ENCODE data around the gene RPS6KA3.
A peak's percentile ranks its signal among the peaks of the same experiment; 100 is the strongest.
"Not testable (repeated sequence)": the region's sequence is repeated elsewhere in the genome, so short reads cannot be mapped to it uniquely, and the experiment has no call there.

The RPS6KA3 gene

GRCh38 chrX:20151689-20152088, 115.0 kb downstream of the RPS6KA3 start:
- ATAC-seq: no peak
- Mint-ChIP-seq H3K27ac (peak overlapping the region; percentile 43), H3K4me1 (no peaks in the 10 kb centered on the region), H3K9me3 (no peaks in the 10 kb centered on the region), H3K4me3 (no peak overlapping the region), H3K36me3 (peaks cover 67% of the 10 kb centered on the region)
- no peak for DNase-seq (ENCODE audit: low spot score in 2 of 2)

- no peak overlapping the region for H3K27ac Mint-ChIP-seq
- H3K36me3 Mint-ChIP-seq: peaks cover 50% of the 10 kb centered on the region
- no peak overlapping the region for H3K4me3 Mint-ChIP-seq
- no peak for ATAC-seq
- DNase-seq (ENCODE audit: low spot score in 2 of 2): no peak
- H3K9me3 Mint-ChIP-seq: no peaks in the 10 kb centered on the region
- H3K4me1 Mint-ChIP-seq: peaks cover 8% of the 10 kb centered on the region
Observed at GRCh38 chrX:20149326-20149725, 117.4 kb downstream of the RPS6KA3 start.

GRCh38 chrX:20147561-20147960, 119.1 kb downstream of the RPS6KA3 start:
- DNase-seq (ENCODE audit: low spot score in 2 of 2) (no peak), ATAC-seq (no peak)
- H3K27ac Mint-ChIP-seq: no peak overlapping the region
- H3K36me3 Mint-ChIP-seq: peaks cover 32% of the 10 kb centered on the region
- no peak overlapping the region for H3K4me3 Mint-ChIP-seq
- H3K9me3 Mint-ChIP-seq: no peaks in the 10 kb centered on the region
- H3K4me1 Mint-ChIP-seq: peaks cover 8% of the 10 kb centered on the region

- peak; percentile 40 for ATAC-seq
- Mint-ChIP-seq H3K9me3 (no peaks in the 10 kb centered on the region), H3K4me3 (no peak overlapping the region), H3K27ac (peak overlapping the region; percentile 63), H3K36me3 (peaks cover 23% of the 10 kb centered on the region), H3K4me1 (peaks cover 14% of the 10 kb centered on the region)
- DNase-seq (ENCODE audit: low spot score in 2 of 2): no peak
Observed at GRCh38 chrX:20144491-20144890, 122.2 kb downstream of the RPS6KA3 start.

GRCh38 chrX:20143561-20143960, 123.1 kb downstream of the RPS6KA3 start:
- Mint-ChIP-seq H3K27ac (no peak overlapping the region), H3K4me1 (peaks cover 21% of the 10 kb centered on the region), H3K4me3 (no peak overlapping the region), H3K9me3 (no peaks in the 10 kb centered on the region), H3K36me3 (peaks cover 32% of the 10 kb centered on the region)
- no peak for DNase-seq (ENCODE audit: low spot score in 2 of 2)
- ATAC-seq: no peak

- no peak for ATAC-seq
- H3K27ac Mint-ChIP-seq: peak overlapping the region; percentile 14
- H3K4me1 Mint-ChIP-seq: peaks cover 21% of the 10 kb centered on the region
- H3K9me3 Mint-ChIP-seq: no peaks in the 10 kb centered on the region
- peak overlapping the region; percentile 77 for H3K4me3 Mint-ChIP-seq
- DNase-seq (ENCODE audit: low spot score in 2 of 2): no peak
- peaks cover 35% of the 10 kb centered on the region for H3K36me3 Mint-ChIP-seq
Observed at GRCh38 chrX:20143111-20143510, 123.6 kb downstream of the RPS6KA3 start.

GRCh38 chrX:20141281-20142220, 125.2 kb downstream of the RPS6KA3 start, which contains the start of gene EIF1AX:
Gene EIF1AX, minus strand, starts transcription at chrX:20141838. Its CDS starts 198 bp downstream, at chrX:20141640.
- H3K4me3 Mint-ChIP-seq: peak within 1 kb of the TSS; percentile 77
- H3K4me1 Mint-ChIP-seq: peaks cover 24% of the 10 kb centered on the region
- H3K36me3 Mint-ChIP-seq: peaks cover 45% of the 10 kb centered on the region
- no peaks in the 10 kb centered on the region for H3K9me3 Mint-ChIP-seq
- DNase-seq (ENCODE audit: low spot score in 2 of 2) (peak; percentile 75 to 94), ATAC-seq (peak; percentile 99)
- peak within 1 kb of the TSS; percentile 84 for H3K27ac Mint-ChIP-seq

- Mint-ChIP-seq H3K9me3 (no peaks in the 10 kb centered on the region), H3K27ac (no peak overlapping the region)
Observed at GRCh38 chrX:20140420-20140819, 126.3 kb downstream of the RPS6KA3 start.

GRCh38 chrX:20139966-20140365, 126.7 kb downstream of the RPS6KA3 start:
- peak overlapping the region; percentile 77 for H3K4me3 Mint-ChIP-seq
- H3K36me3 Mint-ChIP-seq: peaks cover 59% of the 10 kb centered on the region
- no peaks in the 10 kb centered on the region for H3K9me3 Mint-ChIP-seq
- H3K4me1 Mint-ChIP-seq: peaks cover 30% of the 10 kb centered on the region
- H3K27ac Mint-ChIP-seq: peak overlapping the region; percentile 32
- no peak for DNase-seq (ENCODE audit: low spot score in 2 of 2)
- ATAC-seq: no peak

More at GRCh38 chrX:20140420-20140819, 126.3 kb downstream of the RPS6KA3 start:
- H3K4me3 Mint-ChIP-seq: peak overlapping the region; percentile 77
- DNase-seq (ENCODE audit: low spot score in 2 of 2): no peak
- H3K4me1 Mint-ChIP-seq: peaks cover 32% of the 10 kb centered on the region
- peaks cover 57% of the 10 kb centered on the region for H3K36me3 Mint-ChIP-seq
- ATAC-seq: no peak

- no peak for ATAC-seq
- no peak overlapping the region for H3K4me3 Mint-ChIP-seq
- H3K4me1 Mint-ChIP-seq: peaks cover 24% of the 10 kb centered on the region
- H3K36me3 Mint-ChIP-seq: peaks cover 95% of the 10 kb centered on the region
- no peak for DNase-seq (ENCODE audit: low spot score in 2 of 2)
- peak overlapping the region; percentile 63 for H3K27ac Mint-ChIP-seq
- no peaks in the 10 kb centered on the region for H3K9me3 Mint-ChIP-seq
Observed at GRCh38 chrX:20135944-20136343, 130.8 kb downstream of the RPS6KA3 start.

- Mint-ChIP-seq H3K4me3 (no peak overlapping the region), H3K36me3 (peaks cover 96% of the 10 kb centered on the region), H3K9me3 (no peaks in the 10 kb centered on the region), H3K27ac (no peak overlapping the region), H3K4me1 (peaks cover 11% of the 10 kb centered on the region)
- ATAC-seq: no peak
- DNase-seq (ENCODE audit: low spot score in 2 of 2): no peak
Observed at GRCh38 chrX:20132666-20133065, 134.0 kb downstream of the RPS6KA3 start.

- Mint-ChIP-seq H3K4me3 (no peak overlapping the region), H3K36me3 (peaks cover 77% of the 10 kb centered on the region), H3K27ac (no peak overlapping the region), H3K4me1 (no peaks in the 10 kb centered on the region), H3K9me3 (no peaks in the 10 kb centered on the region)
- no peak for DNase-seq (ENCODE audit: low spot score in 2 of 2)
- ATAC-seq: no peak
Observed at GRCh38 chrX:20130357-20130756, 136.4 kb downstream of the RPS6KA3 start.

GRCh38 chrX:20129547-20129946, 137.2 kb downstream of the RPS6KA3 start:
- Mint-ChIP-seq H3K4me3 (no peak overlapping the region), H3K27ac (no peak overlapping the region), H3K36me3 (peaks cover 77% of the 10 kb centered on the region), H3K9me3 (no peaks in the 10 kb centered on the region), H3K4me1 (no peaks in the 10 kb centered on the region)
- ATAC-seq (no peak), DNase-seq (ENCODE audit: low spot score in 2 of 2) (no peak)

GRCh38 chrX:20128670-20129069, 138.0 kb downstream of the RPS6KA3 start:
- Mint-ChIP-seq H3K9me3 (no peaks in the 10 kb centered on the region), H3K4me1 (no peaks in the 10 kb centered on the region), H3K4me3 (no peak overlapping the region), H3K36me3 (peaks cover 74% of the 10 kb centered on the region), H3K27ac (no peak overlapping the region)
- DNase-seq (ENCODE audit: low spot score in 2 of 2): no peak
- ATAC-seq: no peak

- ATAC-seq; H3K4me1 Mint-ChIP-seq; H3K9me3 Mint-ChIP-seq; DNase-seq (ENCODE audit: low spot score in 2 of 2); H3K27ac Mint-ChIP-seq; H3K4me3 Mint-ChIP-seq: not testable (repeated sequence)
- H3K36me3 Mint-ChIP-seq: peaks cover 64% of the 10 kb centered on the region
Observed at GRCh38 chrX:20127440-20127839, 139.3 kb downstream of the RPS6KA3 start.

GRCh38 chrX:20126833-20127232, 139.9 kb downstream of the RPS6KA3 start:
- ATAC-seq, H3K4me1 Mint-ChIP-seq, H3K4me3 Mint-ChIP-seq: not testable (repeated sequence)

More at GRCh38 chrX:20126833-20127232, 139.9 kb downstream of the RPS6KA3 start:
- DNase-seq (ENCODE audit: low spot score in 2 of 2); H3K27ac Mint-ChIP-seq; H3K9me3 Mint-ChIP-seq: not testable (repeated sequence)
- H3K36me3 Mint-ChIP-seq: peaks cover 58% of the 10 kb centered on the region
